Stimulated activated CD4-positive, alpha-beta T cell treated with anti-CD3 and anti-CD28 coated beads, Interleukin-15, amount 100 ng/mL, for 24 hours (primary cell): ENCODE results near the gene MEX3A.
"Not testable (repeated sequence)": the region's sequence is repeated elsewhere in the genome, so short reads cannot be mapped to it uniquely, and the experiment has no call there.

Experiments
- DNase-seq: peaks from one replicate; pipeline ENCODE4 v3.0.0-alpha.2; 2020

Gene MEX3A

GRCh38 chr1:156117414-156118176, 35.3 kb upstream of the MEX3A start:
- no peak for DNase-seq

- DNase-seq, result not testable (repeated sequence)
Observed at GRCh38 chr1:156116731-156117130, 34.5 kb upstream of the MEX3A start.

- peak; percentile 25 for DNase-seq
Observed at GRCh38 chr1:156115514-156116374, 33.5 kb upstream of the MEX3A start.

- peak; percentile 42 for DNase-seq
Observed at GRCh38 chr1:156114919-156115513, 32.8 kb upstream of the MEX3A start.

GRCh38 chr1:156114101-156114918, 32.0 kb upstream of the MEX3A start, which contains the start of gene LMNA:
Gene LMNA (plus strand): TSS chr1:156114711. CDS start chr1:156114919, 208 bp downstream.
- peak; percentile 88 for DNase-seq

GRCh38 chr1:156113282-156113950, 31.2 kb upstream of the MEX3A start:
- DNase-seq, result no peak

GRCh38 chr1:156112276-156113137, 30.2 kb upstream of the MEX3A start:
- DNase-seq, result no peak

- DNase-seq, result no peak
Observed at GRCh38 chr1:156111355-156111962, 29.2 kb upstream of the MEX3A start.

- DNase-seq, result no peak
Observed at GRCh38 chr1:156110252-156110651, 28.0 kb upstream of the MEX3A start.

- no peak for DNase-seq
Observed at GRCh38 chr1:156108664-156109241, 26.5 kb upstream of the MEX3A start.

- no peak for DNase-seq
Observed at GRCh38 chr1:156108057-156108456, 25.8 kb upstream of the MEX3A start.

GRCh38 chr1:156106624-156107488, 24.6 kb upstream of the MEX3A start:
- no peak for DNase-seq

GRCh38 chr1:156104861-156105832, 22.9 kb upstream of the MEX3A start:
- no peak for DNase-seq

- DNase-seq, result peak; percentile 39
Observed at GRCh38 chr1:156104065-156104810, 22.0 kb upstream of the MEX3A start.

GRCh38 chr1:156103521-156103947, 21.3 kb upstream of the MEX3A start:
- DNase-seq, result peak; percentile 54

GRCh38 chr1:156102633-156103511, 20.6 kb upstream of the MEX3A start:
- DNase-seq, result no peak
